Omental fat pad (tissue), 4 donors: ENCODE results near the gene BSN. TPM values are rescaled to one million over a fixed set of nuclear protein-coding genes. Genes with fewer than 3 reads are reported as not detected.

Source experiments
- ATAC-seq: fragments of 150-250 bp; one replicate; pipeline ENCODE4 v1.9.1; 2016; ENCODE audit warnings: mild to moderate bottlenecking, moderate library complexity; ENCODE audit not compliant: low FRiP score
- DNase-seq: peaks from one replicate; pipeline ENCODE4 v3.0.0-alpha.2; 2019; ENCODE audit warnings: low spot score
- total RNA-seq, 4 donors: library from RNA; depleted of rRNA; stranded (reverse); fragments of >200 nt; gene quantifications; one replicate each; pipeline ENCODE4 v1.1.0, GENCODE V29; 2016
- TF ChIP-seq, protein P1 (sequence below), 3 donors: fragments of 450-650 bp; IDR thresholded peaks; one replicate each; pipeline ENCODE4 v1.5.1; 2016 to 2017; ENCODE audit warnings: antibody characterized with exemption in 3 of 3, mild to moderate bottlenecking in 3 of 3, moderate library complexity in 2 of 3

Gene BSN
- total RNA-seq, 4 donors from 2014 or later: 0.09 to 0.63 (median 0.37) TPM

DNA sequence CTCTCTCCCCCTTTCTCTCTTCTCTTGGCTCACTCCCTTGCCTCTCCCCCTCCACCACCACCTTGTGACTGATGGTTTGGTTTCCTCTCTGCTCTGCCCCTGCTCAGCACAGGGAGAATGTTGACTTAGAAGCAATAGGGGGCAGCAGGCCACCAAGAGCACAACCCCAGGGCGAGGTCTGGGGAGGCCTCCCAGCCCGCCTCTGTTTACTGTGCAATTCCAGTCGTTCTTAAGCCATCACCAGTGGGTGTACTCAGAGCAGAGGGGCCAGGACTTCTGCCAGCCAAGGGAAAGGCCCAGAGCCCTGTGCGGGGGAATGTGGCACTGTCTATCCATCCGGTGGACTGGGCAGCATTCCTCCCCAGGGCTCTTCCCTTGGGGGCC lies 114.1 kb downstream of the BSN start:
- DNase-seq: no peak
- no peak for ATAC-seq
- TF ChIP-seq, protein P1, sequence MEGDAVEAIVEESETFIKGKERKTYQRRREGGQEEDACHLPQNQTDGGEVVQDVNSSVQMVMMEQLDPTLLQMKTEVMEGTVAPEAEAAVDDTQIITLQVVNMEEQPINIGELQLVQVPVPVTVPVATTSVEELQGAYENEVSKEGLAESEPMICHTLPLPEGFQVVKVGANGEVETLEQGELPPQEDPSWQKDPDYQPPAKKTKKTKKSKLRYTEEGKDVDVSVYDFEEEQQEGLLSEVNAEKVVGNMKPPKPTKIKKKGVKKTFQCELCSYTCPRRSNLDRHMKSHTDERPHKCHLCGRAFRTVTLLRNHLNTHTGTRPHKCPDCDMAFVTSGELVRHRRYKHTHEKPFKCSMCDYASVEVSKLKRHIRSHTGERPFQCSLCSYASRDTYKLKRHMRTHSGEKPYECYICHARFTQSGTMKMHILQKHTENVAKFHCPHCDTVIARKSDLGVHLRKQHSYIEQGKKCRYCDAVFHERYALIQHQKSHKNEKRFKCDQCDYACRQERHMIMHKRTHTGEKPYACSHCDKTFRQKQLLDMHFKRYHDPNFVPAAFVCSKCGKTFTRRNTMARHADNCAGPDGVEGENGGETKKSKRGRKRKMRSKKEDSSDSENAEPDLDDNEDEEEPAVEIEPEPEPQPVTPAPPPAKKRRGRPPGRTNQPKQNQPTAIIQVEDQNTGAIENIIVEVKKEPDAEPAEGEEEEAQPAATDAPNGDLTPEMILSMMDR (IDR thresholded peaks at IDR 0.05): no peak

DNA sequence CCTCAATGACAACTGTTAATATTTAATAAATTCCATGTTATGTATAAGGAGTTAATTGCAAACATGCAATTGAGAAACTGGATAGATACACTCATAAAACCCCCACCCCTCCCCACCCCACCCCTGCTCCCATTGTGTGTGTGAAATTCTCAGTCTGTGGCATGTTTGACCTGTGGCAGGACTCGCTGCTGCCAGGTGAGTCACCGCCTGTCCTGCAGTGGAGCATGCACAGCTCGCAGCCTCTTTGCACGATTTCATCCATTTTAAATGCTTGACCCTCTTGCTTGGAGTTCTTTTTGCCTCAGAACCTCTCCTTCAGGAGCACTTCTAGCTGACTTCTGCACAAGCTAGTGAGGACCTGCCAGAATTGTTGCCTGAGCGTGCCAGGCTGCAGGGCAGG lies 114.6 kb downstream of the BSN start:
- DNase-seq (no peak), ATAC-seq (no peak)
- TF ChIP-seq, protein P1 (IDR thresholded peaks at IDR 0.05): no peak

DNA sequence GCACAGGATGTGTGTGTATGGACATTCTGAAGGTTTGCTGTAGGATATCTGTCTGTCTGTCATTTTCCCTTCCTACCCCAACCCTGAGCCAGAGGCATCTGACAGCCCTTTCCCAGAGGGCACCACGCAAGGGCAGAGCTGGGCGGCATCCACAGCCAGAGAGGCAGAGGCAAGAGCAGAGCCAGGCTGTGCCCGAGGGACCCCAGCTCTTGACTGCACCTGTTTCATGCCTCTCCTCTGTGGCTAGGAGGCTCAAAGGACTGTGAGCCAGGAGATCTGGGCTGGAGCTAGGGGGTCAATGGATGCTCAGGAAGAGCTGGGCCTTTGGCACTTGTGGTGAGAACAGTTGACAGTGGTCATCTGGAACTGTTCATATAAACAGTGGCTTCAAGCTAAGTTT lies 115.1 kb downstream of the BSN start:
- TF ChIP-seq, protein P1 (IDR thresholded peaks at IDR 0.05): no peak
- ATAC-seq: no peak
- no peak for DNase-seq

DNA sequence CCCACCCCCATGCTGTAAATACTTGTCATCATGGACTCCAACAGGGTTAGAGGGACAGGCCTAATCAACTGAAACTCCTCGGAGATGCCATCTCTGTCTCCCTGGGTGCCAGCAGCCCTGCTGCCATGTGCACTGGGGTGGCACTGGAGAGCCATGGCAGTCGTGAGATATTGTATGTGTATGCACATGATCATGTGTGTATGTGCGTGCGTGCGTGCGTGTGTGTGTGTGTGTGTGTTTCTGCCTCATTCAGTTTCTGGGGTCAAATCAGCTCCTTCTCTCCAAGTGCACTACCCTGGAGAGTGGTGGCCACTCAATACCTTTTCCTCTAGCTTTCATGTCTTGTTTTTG lies 116.6 kb downstream of the BSN start:
- ATAC-seq: no peak
- no peak for DNase-seq
- TF ChIP-seq, protein P1 (IDR thresholded peaks at IDR 0.05): no peak

DNA sequence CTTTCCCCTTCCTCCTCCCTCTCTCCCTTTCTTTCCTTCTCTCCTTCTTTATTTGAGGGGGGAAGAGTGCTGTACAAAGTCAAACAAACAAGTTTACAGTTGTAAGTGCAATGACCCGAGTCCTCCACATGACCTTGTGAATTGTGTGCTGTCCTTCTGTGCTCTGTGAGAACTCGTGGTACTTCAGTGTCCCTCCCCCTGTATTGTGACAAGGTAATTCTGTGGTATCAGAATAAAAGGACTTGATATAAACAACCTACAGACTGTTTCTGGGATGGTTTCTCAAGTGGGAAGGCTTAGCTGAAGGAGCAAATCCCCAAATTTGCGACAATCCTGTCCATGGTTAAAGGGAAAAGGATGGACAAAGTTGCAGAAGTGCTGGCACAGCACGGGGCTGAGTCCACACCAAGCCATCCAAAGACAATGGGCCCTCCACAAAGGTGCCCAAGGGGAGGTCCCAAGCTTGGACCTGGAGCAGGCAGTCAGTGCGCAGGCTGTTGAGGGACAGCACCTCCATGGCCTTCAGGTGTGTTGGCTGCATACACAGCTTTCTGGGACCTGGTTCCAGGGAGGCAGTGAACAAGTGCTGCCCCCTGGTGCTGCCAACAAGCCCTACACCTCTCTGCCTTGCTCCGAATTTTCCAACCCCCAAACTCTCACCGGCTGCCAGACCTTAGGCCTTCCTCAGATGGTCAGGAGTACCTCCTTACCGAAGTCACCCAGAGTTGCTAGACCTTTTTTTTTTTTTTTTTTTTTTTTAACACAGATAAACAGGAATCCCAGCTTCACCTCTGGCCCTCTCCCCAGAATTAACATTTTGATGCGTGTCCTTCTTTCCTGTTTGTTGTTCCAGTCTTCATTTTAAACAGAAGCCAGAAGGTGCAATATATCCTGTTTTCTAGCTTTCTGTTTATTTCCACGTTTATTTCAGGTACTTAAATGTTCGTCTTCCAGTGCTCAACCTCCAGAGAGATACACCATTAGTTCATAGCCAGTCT lies 117.3 kb downstream of the BSN start:
- ATAC-seq (peak; percentile 25), DNase-seq (no peak)
- TF ChIP-seq, protein P1 (IDR thresholded peaks at IDR 0.05): peak in 1 of 3 donors; percentile 59

DNA sequence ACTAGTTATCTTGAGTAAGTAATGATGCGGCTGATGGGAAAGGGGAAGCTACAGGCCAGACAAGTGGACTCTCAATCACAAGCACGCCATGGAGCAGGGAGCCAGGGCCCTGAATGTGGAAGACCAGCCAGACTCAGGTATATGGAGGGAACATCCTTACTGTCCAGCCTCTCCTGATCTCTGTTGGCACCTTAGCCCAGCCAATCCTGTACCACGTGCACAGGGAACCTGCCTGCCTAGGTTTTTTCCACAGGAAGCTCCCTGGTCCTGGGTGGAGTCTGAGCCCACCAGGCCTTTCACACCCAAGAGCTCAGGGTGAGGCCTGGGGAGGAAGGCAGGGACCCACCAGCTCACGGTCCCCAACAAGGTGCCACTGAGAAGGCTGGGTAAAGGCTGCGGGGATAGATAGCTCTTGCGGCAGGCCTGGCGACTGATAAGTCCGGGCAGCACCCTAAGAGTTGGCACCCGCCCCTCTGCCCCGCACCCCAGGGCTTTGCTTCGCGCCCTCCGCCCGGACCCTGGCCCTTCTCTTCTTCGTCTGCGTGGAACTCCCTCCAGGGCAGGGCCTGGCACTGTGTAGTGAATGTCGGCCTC lies 118.9 kb downstream of the BSN start:
- TF ChIP-seq, protein P1 (IDR thresholded peaks at IDR 0.05): no peak
- ATAC-seq (no peak), DNase-seq (no peak)
